H9 (cell line): ENCODE data around the gene PCDH9. TPM values are rescaled to one million over a fixed set of nuclear protein-coding genes. Genes with fewer than 3 reads are reported as not detected.

Experiments used
- DNase-seq: peaks from one replicate; pipeline ENCODE4 v3.0.0-alpha.2; 2017
- H2AFZ ChIP-seq: one replicate; pipeline ENCODE4 v1.6.1; 2013; ENCODE audit warnings: mild to moderate bottlenecking, low read length, control low read depth, moderate library complexity
- H2AK5ac ChIP-seq: 2 replicates; pipeline ENCODE4 v1.6.1; 2013; ENCODE audit warnings: low read length, control low read depth, mixed read lengths; ENCODE audit not compliant: insufficient read length
- H2BK120ac ChIP-seq: one replicate; pipeline ENCODE4 v1.6.1; 2013; ENCODE audit warnings: low read depth, mild to moderate bottlenecking, low read length, control low read depth, inconsistent platforms; ENCODE audit not compliant: poor library complexity, severe bottlenecking
- H2BK12ac ChIP-seq: 2 replicates; pipeline ENCODE4 v1.6.1; 2013; ENCODE audit warnings: low read length, control low read depth, mixed read lengths, low read depth; ENCODE audit not compliant: insufficient read length
- H2BK15ac ChIP-seq: 2 replicates; pipeline ENCODE4 v1.6.1; 2013; ENCODE audit warnings: low read depth, low read length, control low read depth
- H2BK20ac ChIP-seq: one replicate; pipeline ENCODE4 v1.6.1; 2013; ENCODE audit warnings: low read depth, mild to moderate bottlenecking, low read length, control low read depth, inconsistent platforms; ENCODE audit not compliant: poor library complexity, severe bottlenecking
- H2BK5ac ChIP-seq: 2 replicates; pipeline ENCODE4 v1.6.1; 2013; ENCODE audit warnings: low read length, control low read depth, mixed read lengths; ENCODE audit not compliant: insufficient read length
- H3K14ac ChIP-seq: 2 replicates; pipeline ENCODE4 v1.6.1; 2013; ENCODE audit warnings: low read length, control low read depth; ENCODE audit not compliant: insufficient read depth
- H3K18ac ChIP-seq: 2 replicates; pipeline ENCODE4 v1.6.1; 2013; ENCODE audit warnings: low read depth, mild to moderate bottlenecking, mixed read lengths, low read length, control low read depth; ENCODE audit not compliant: insufficient read length
- H3K23ac ChIP-seq: 2 replicates; pipeline ENCODE4 v1.6.1; 2013; ENCODE audit warnings: low read length, control low read depth, mixed read lengths, low read depth; ENCODE audit not compliant: insufficient read length
- H3K23me2 ChIP-seq: 2 replicates; pipeline ENCODE4 v1.6.1; 2013; ENCODE audit warnings: low read depth, mild to moderate bottlenecking, mixed read lengths, low read length, control low read depth; ENCODE audit not compliant: insufficient read length, poor library complexity, severe bottlenecking
- H3K27ac ChIP-seq: 2 replicates; pipeline ENCODE4 v1.5.1; 2013; ENCODE audit warnings: low read length, control low read depth, mixed read lengths, low read depth; ENCODE audit not compliant: insufficient read length
- H3K27me3 ChIP-seq: 2 replicates; pipeline ENCODE4 v1.6.1; 2013; ENCODE audit warnings: low read length, control low read depth, inconsistent platforms; ENCODE audit not compliant: insufficient read depth
- H3K4ac ChIP-seq: 2 replicates; pipeline ENCODE4 v1.6.1; 2013; ENCODE audit warnings: low read depth, mild to moderate bottlenecking, control low read depth, inconsistent platforms, low read length, moderate library complexity
- H3K4me1 ChIP-seq: 2 replicates; pipeline ENCODE4 v1.6.1; 2013; ENCODE audit warnings: low read length, control low read depth, inconsistent platforms; ENCODE audit not compliant: insufficient read depth
- H3K4me2 ChIP-seq: 2 replicates; pipeline ENCODE4 v1.6.1; 2013; ENCODE audit warnings: low read length, control low read depth, mixed read lengths; ENCODE audit not compliant: insufficient read length, insufficient read depth
- H3K56ac ChIP-seq: 2 replicates; pipeline ENCODE4 v1.6.1; 2013; ENCODE audit warnings: low read depth, mild to moderate bottlenecking, mixed read lengths, low read length, control low read depth; ENCODE audit not compliant: insufficient read length
- H3K79me1 ChIP-seq: 2 replicates; pipeline ENCODE4 v1.6.1; 2013; ENCODE audit warnings: low read depth, mild to moderate bottlenecking, moderate library complexity, low read length, control low read depth, inconsistent platforms; ENCODE audit not compliant: insufficient read depth, poor library complexity, severe bottlenecking
- H3K79me2 ChIP-seq: 2 replicates; pipeline ENCODE4 v1.6.1; 2013; ENCODE audit warnings: low read length, control low read depth, inconsistent platforms; ENCODE audit not compliant: insufficient read depth
- H3K9ac ChIP-seq: 2 replicates; pipeline ENCODE4 v1.6.1; 2013; ENCODE audit warnings: low read length, control low read depth, mixed read lengths; ENCODE audit not compliant: insufficient read length; ENCODE audit errors: extremely low read depth
- H3K9me3 ChIP-seq: one replicate; pipeline ENCODE4 v1.6.1; 2013; ENCODE audit warnings: low read depth, low read length, inconsistent platforms; ENCODE audit not compliant: control insufficient read depth
- H3T11ph ChIP-seq: one replicate; pipeline ENCODE4 v1.6.1; 2013; ENCODE audit warnings: mild to moderate bottlenecking, low read length, control low read depth, inconsistent platforms
- H4K20me1 ChIP-seq: one replicate; pipeline ENCODE4 v1.6.1; 2013; ENCODE audit not compliant: control insufficient read depth, insufficient read length, insufficient read depth
- H4K5ac ChIP-seq: 2 replicates; pipeline ENCODE4 v1.6.1; 2013; ENCODE audit warnings: low read depth, mild to moderate bottlenecking, mixed read lengths, low read length, control low read depth; ENCODE audit not compliant: insufficient read length
- H4K8ac ChIP-seq: replicated peaks from 2 replicates; pipeline ENCODE4 v1.6.1; 2013; ENCODE audit warnings: low read length, control low read depth, mixed read lengths, low read depth; ENCODE audit not compliant: insufficient read length
- H4K91ac ChIP-seq: 2 replicates; pipeline ENCODE4 v1.6.1; 2013; ENCODE audit warnings: low read depth, mild to moderate bottlenecking, moderate library complexity, mixed read lengths, low read length, control low read depth; ENCODE audit not compliant: insufficient read length
- H3K27ac Mint-ChIP-seq, 3 experiments: 2 replicates in 2 of 3; 3 replicates in 1 of 3; pipeline ENCODE4 v1.8.0; 2020 to 2021; ENCODE audit warnings: mixed read lengths in 3 of 3, mild to moderate bottlenecking in 1 of 3, moderate library complexity in 1 of 3
- H3K27me3 Mint-ChIP-seq: 2 replicates; pipeline ENCODE4 v1.8.0; 2021; ENCODE audit warnings: low read depth, mild to moderate bottlenecking, moderate library complexity, mixed read lengths
- H3K36me3 Mint-ChIP-seq, 3 experiments: 2 replicates in 2 of 3; 3 replicates in 1 of 3; pipeline ENCODE4 v1.8.0; 2020 to 2021; ENCODE audit warnings: low read depth in 3 of 3, mixed read lengths in 3 of 3; ENCODE audit not compliant: insufficient read depth in 1 of 3
- H3K4me1 Mint-ChIP-seq, 2 experiments: 2 replicates each; pipeline ENCODE4 v1.8.0; 2020; ENCODE audit warnings: mixed read lengths in 2 of 2
- H3K4me3 Mint-ChIP-seq, 2 experiments: 2 replicates in 1 of 2; 3 replicates in 1 of 2; pipeline ENCODE4 v1.8.0; 2020 to 2021; ENCODE audit warnings: mild to moderate bottlenecking in 2 of 2, mixed read lengths in 2 of 2, moderate library complexity in 1 of 2
- H3K9me3 Mint-ChIP-seq, 2 experiments: 2 replicates in 1 of 2; 3 replicates in 1 of 2; pipeline ENCODE4 v1.8.0; 2020; ENCODE audit warnings: mild to moderate bottlenecking in 2 of 2, mixed read lengths in 2 of 2, moderate library complexity in 1 of 2
- CTCF ChIP-seq: fragments of 200-600 bp; sonication (generic); conservative IDR thresholded peaks from 3 replicates; pipeline ENCODE4 v1.8.0; 2021; ENCODE audit warnings: antibody characterized with exemption, mild to moderate bottlenecking
- WGBS: extraction: QIAGEN DNeasy Blood & Tissue Kit; methylation state at CpG from one replicate; pipeline ENCODE4 v1.1.7; 2013; ENCODE audit warnings: missing lambda C conversion rate, low lambda C conversion rate, mixed read lengths; ENCODE audit not compliant: insufficient read length; ENCODE audit errors: extremely low coverage; 5-methylcytosine and 5-hydroxymethylcytosine counted together
- total RNA-seq: library from RNA; stranded (reverse); gene quantifications from 2 replicates; pipeline ENCODE4 v1.2.1, GENCODE V29; 2021

PCDH9 gene
- total RNA-seq, 1 experiment from 2014 or later: 0.11 TPM

GRCh38 chr13:66509175-66509574, 721.0 kb downstream of the PCDH9 start:
- Histone ChIP-seq H2BK15ac (no peak overlapping the region), H3K4me1 (no peaks in the 10 kb centered on the region), H2BK120ac (no peak overlapping the region), H2BK12ac (no peak overlapping the region), H2BK20ac (no peak overlapping the region), H3K79me2 (no peaks in the 10 kb centered on the region), H3K4ac (no peak overlapping the region), H2AFZ (no peak overlapping the region), H3T11ph (no peak overlapping the region), H3K14ac (no peak overlapping the region), H3K79me1 (no peaks in the 10 kb centered on the region), H3K27me3 (no peaks in the 10 kb centered on the region), H4K91ac (no peak overlapping the region), H3K23me2 (no peaks in the 10 kb centered on the region), H3K4me2 (no peak overlapping the region), H2AK5ac (no peak overlapping the region), H3K23ac (no peak overlapping the region), H3K56ac (no peak overlapping the region), H3K18ac (no peak overlapping the region), H3K9ac (no peak overlapping the region), H2BK5ac (no peak overlapping the region), H4K20me1 (no peaks in the 10 kb centered on the region), H4K8ac (no peak overlapping the region), H3K27ac (no peak overlapping the region), H4K5ac (no peak overlapping the region), H3K9me3 (no peaks in the 10 kb centered on the region)
- no peak for TF ChIP-seq CTCF
- DNase-seq: no peak
- Mint-ChIP-seq H3K27ac (no peak overlapping the region), H3K36me3 (no peaks in the 10 kb centered on the region), H3K4me1 (peaks cover 4 to 8% of the 10 kb centered on the region in 2 experiments), H3K9me3 (no peaks in the 10 kb centered on the region; a peak in 1 of 5 replicates), H3K4me3 (no peak overlapping the region), H3K27me3 (no peaks in the 10 kb centered on the region)
- no CpG with 5 or more reads among the region's 1 CpG for WGBS
